ENCODE results near the gene YEATS2.
"Not testable (repeated sequence)": the region's sequence is repeated elsewhere in the genome, so short reads cannot be mapped to it uniquely, and the experiment has no call there.

The YEATS2 gene

DNA sequence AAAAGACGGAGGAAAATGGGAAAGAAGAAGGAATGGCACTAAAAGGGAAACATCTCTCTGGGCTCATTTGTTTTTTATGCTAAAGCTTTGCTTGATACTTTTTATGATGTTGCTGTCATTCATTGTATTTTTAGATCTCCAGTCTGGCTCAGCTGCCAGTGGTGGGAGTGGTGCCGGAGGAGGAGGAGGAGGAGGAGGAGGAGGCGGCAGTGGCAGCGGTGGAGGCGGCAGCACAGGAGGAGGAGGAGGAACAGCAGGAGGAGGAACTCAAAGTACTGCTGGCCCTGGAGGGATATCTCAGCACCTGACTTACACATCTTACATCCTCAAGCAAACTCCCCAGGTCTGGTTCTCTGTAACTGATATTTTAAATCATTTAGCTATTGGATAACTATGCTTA lies 78.2 kb downstream of the YEATS2 start:
- no peak for DNase-seq
- TF ChIP-seq GATA1 (IDR thresholded peaks at IDR 0.05; ENCODE audit: low read depth, low read length) (no peak), POLR2A (IDR thresholded peaks at IDR 0.05; ENCODE audit: low read length) (no peak)

GRCh38 chr3:183776451-183776850 lies 78.9 kb downstream of the YEATS2 start:
- DNase-seq = not testable (repeated sequence)

DNA sequence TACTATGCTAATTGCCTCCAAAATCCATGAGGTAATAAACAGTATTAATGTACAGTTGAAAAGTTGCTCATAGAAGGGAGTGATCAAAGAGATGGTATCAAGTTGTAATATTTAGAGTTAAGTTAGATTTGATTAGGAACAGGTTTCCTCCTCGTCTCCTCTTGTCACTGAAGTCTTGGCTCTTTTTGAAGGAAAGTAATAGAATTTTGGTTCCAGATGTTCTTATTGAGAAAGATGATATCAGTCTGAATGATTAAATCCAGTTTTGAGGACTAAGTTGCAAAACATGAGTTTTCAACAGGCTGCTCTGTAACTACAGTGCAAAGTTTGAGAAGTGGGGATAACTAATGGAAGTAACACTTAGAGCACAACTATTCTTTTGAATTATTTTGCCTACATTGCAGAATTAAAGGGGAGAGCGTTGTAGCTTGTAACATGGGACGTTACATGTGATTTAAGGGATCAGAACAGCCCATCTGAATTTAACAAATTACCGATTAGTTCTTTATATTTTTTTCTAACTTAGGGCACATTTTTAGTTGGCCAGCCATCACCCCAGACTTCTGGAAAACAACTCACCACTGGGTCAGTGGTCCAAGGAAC lies 79.5 kb downstream of the YEATS2 start:
- DNase-seq = no peak
- TF ChIP-seq GATA1 (IDR thresholded peaks at IDR 0.05; ENCODE audit: low read depth, low read length) (no peak), POLR2A (IDR thresholded peaks at IDR 0.05; ENCODE audit: low read length) (no peak)

GRCh38 chr3:183779896-183780465 lies 82.4 kb downstream of the YEATS2 start:
- DNase-seq = peak in 1 of 2 experiments; percentile 25
- TF ChIP-seq POLR2A (IDR thresholded peaks at IDR 0.05; ENCODE audit: low read length) = no peak
- no peak for TF ChIP-seq GATA1 (IDR thresholded peaks at IDR 0.05; ENCODE audit: low read depth, low read length)

GRCh38 chr3:183781246-183781645 lies 83.6 kb downstream of the YEATS2 start:
- no peak for TF ChIP-seq GATA1 (IDR thresholded peaks at IDR 0.05; ENCODE audit: low read depth, low read length)
- no peak for TF ChIP-seq POLR2A (IDR thresholded peaks at IDR 0.05; ENCODE audit: low read length)
- DNase-seq = no peak

DNA sequence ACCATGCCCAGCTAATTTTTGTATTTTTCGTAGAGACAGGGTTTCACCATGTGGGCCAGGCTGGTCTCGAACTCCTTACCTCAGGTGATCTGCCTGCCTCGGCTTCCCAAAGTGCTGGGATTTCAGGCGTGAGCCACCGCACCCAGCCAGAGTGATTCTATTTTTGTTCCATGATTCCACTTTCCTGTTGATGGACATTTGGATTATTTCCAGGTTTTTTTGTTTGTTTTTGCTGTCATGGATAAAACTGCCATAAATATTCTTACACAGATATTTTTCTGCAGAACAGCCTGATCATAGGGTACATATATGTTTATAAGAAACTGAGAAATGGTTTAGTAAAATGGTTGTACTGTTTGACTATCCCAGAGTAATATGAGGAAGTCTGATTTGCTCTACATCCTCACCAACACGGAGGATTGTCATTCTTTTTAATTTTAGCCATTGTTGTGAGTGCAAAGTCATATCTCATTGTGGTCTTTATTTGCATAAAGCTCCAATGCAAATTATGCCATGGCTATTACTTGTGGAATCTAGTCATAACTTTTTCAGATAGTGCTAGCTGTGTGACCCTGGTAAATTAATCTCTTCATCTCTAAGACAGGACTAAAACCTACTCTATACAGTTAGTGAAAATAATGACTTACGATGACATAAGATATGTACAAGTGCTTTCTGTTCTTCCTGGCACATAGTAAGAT lies 85.1 kb downstream of the YEATS2 start:
- TF ChIP-seq POLR2A (IDR thresholded peaks at IDR 0.05; ENCODE audit: low read length) (no peak), GATA1 (IDR thresholded peaks at IDR 0.05; ENCODE audit: low read depth, low read length) (no peak)
- DNase-seq = no peak

- DNase-seq = not testable (repeated sequence)
Measured at GRCh38 chr3:183784503-183784902, 86.9 kb downstream of the YEATS2 start.

- DNase-seq = no peak
Measured at GRCh38 chr3:183789826-183790225, 92.2 kb downstream of the YEATS2 start.

GRCh38 chr3:183790700-183791099 lies 93.1 kb downstream of the YEATS2 start:
- TF ChIP-seq GATA1 (IDR thresholded peaks at IDR 0.05; ENCODE audit: low read depth, low read length) = no peak
- no peak for TF ChIP-seq POLR2A (IDR thresholded peaks at IDR 0.05; ENCODE audit: low read length)
- DNase-seq = no peak

More at GRCh38 chr3:183789826-183790225, 92.2 kb downstream of the YEATS2 start:
- TF ChIP-seq GATA1 (IDR thresholded peaks at IDR 0.05; ENCODE audit: low read depth, low read length) = no peak
- TF ChIP-seq POLR2A (IDR thresholded peaks at IDR 0.05; ENCODE audit: low read length) = no peak

DNA sequence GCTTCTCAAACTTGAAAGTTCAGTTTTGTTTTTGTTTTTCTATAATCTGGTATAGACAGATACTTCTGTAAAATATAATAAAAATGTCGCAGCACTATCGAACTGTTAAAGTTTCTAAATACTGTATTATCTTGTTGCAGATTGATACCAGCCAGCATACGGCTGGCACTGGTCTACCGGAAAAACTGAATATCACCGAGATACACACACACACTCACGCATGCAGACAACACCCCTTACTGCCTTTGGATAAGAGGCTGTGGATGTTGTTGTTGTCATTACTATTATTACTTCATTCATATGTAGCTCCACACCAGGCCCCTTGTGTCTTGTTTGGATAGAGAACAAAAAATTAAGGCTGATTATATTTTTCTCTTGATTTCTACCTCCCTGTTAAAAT lies 95.4 kb downstream of the YEATS2 start:
- DNase-seq = peak in 1 of 2 experiments; percentile 46
- no peak for TF ChIP-seq POLR2A (IDR thresholded peaks at IDR 0.05; ENCODE audit: low read length)
- no peak for TF ChIP-seq GATA1 (IDR thresholded peaks at IDR 0.05; ENCODE audit: low read depth, low read length)

DNA sequence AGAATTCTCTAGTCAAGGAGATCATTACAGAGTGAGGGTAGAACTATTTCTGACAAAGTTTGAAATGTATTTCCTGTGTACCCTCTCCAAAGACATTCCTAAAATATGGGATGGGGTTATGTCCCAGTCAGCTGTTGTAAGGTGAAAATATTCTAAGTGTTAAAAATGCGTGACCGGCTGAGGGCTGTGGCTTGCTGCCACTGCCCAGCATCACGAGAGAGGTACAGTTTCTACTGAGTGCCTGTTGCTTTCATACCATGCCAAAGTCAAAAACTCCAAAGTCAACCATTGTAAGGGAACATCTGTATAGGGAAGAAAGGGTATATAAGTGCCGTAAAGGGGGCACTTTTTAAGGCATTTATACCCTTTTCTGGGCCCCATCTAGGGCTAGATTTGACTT lies 96.9 kb downstream of the YEATS2 start:
- no peak for DNase-seq
- TF ChIP-seq GATA1 (IDR thresholded peaks at IDR 0.05; ENCODE audit: low read depth, low read length) (no peak), POLR2A (IDR thresholded peaks at IDR 0.05; ENCODE audit: low read length) (no peak)

GRCh38 chr3:183796372-183796771 lies 98.8 kb downstream of the YEATS2 start:
- DNase-seq = no peak
- TF ChIP-seq POLR2A (IDR thresholded peaks at IDR 0.05; ENCODE audit: low read length) = no peak
- no peak for TF ChIP-seq GATA1 (IDR thresholded peaks at IDR 0.05; ENCODE audit: low read depth, low read length)

DNA sequence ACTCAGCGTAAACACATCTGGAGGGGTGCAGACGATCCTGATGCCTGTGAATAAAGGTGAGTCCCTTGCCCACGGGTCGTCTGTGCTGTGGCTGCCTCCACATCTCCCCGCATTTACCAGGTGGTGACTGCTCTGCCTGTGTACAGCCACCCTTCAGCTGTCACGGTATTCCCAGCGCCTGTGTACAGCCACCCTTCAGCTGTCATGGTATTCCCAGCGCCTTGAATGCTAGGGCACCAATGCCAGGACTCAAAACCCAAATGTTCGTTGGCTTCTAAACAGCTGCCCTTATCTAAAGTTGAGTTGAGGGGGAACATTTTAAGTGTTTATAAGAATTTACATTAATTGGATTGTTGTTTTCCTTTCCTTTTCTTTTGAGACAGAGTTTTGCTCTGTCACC lies 100.4 kb downstream of the YEATS2 start:
- DNase-seq = no peak
- TF ChIP-seq POLR2A (IDR thresholded peaks at IDR 0.05; ENCODE audit: low read length) = no peak
- TF ChIP-seq GATA1 (IDR thresholded peaks at IDR 0.05; ENCODE audit: low read depth, low read length) = no peak

DNA sequence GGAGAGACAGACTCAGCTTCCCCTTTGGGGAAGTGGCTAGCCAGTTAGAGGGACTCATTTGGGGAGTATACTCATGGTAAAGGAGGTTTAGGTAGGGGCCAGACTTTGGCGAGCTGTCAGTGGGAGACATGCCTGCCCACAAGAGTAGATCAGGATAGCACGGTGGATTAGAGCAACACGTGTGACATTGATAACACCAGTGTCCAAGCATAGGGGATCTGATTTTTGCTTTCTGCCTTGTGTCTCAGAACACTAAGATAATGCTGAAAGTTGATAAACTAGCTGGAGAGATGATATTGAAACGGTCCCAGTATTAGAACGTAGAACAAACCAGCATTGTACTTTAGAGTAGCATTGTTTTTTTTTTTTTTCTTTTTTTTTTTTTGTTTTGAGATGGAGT lies 101.9 kb downstream of the YEATS2 start:
- no peak for TF ChIP-seq POLR2A (IDR thresholded peaks at IDR 0.05; ENCODE audit: low read length)
- no peak for TF ChIP-seq GATA1 (IDR thresholded peaks at IDR 0.05; ENCODE audit: low read depth, low read length)
- DNase-seq = peak; percentile 8 to 64

DNA sequence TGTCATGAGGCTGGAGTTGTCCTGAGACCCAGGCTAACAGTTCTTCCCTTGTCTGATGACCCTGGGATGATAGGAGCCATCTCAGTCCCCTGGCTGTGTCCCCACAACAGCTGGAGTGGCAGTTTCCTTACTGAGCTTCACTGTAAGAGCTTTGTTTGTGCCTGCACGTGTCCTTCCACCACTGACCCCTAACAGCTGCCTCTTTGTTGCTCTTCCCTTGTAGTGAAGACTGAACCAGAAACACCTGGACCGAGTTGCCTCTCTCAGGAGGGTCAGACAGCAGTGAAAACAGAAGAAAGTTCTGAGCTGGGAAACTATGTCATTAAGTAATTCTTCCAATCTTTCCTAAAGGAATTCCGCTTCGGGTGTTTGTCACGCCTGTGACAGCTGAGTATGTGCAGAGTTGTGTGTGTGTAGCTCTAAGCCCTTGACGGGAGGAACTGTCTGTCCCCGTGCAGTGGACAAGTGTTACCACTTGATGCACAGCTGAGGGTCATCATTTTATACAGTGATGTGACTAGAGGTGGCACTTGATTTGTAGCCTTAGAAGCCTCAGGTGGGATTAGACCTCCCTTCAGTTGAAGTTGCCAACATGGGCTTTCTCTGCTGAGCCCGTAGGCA lies 102.8 kb downstream of the YEATS2 start:
- no peak for DNase-seq
- TF ChIP-seq POLR2A (IDR thresholded peaks at IDR 0.05; ENCODE audit: low read length) = no peak
- no peak for TF ChIP-seq GATA1 (IDR thresholded peaks at IDR 0.05; ENCODE audit: low read depth, low read length)
